HUES64 (cell line): Measurements from ENCODE around the gene SGCD.

Source experiments
- H3K27ac ChIP-seq: 2 replicates; pipeline ENCODE4 v1.7.0; 2013; ENCODE audit warnings: low read depth, low read length, inconsistent platforms
- H3K27me3 ChIP-seq: 2 replicates; pipeline ENCODE4 v1.6.1; 2013; ENCODE audit warnings: mild to moderate bottlenecking, low read length; ENCODE audit not compliant: insufficient read depth
- H3K36me3 ChIP-seq: 2 replicates; pipeline ENCODE4 v1.6.1; 2013; ENCODE audit warnings: mild to moderate bottlenecking, low read length; ENCODE audit not compliant: insufficient read depth
- H3K4me1 ChIP-seq: 2 replicates; pipeline ENCODE4 v1.6.1; 2013; ENCODE audit warnings: mild to moderate bottlenecking, low read length, moderate library complexity; ENCODE audit not compliant: insufficient read depth
- H3K4me3 ChIP-seq: 2 replicates; pipeline ENCODE4 v1.5.1; 2013; ENCODE audit warnings: mild to moderate bottlenecking, low read length, moderate library complexity
- H3K9ac ChIP-seq: 2 replicates; pipeline ENCODE4 v1.6.1; 2013; ENCODE audit warnings: mild to moderate bottlenecking, low read depth, low read length
- H3K9me3 ChIP-seq: 2 replicates; pipeline ENCODE4 v1.6.1; 2013; ENCODE audit warnings: low read depth, low read length; ENCODE audit not compliant: insufficient read depth
- WGBS: fragments of 150-250, 120-280 bp; methylation state at CpG from one replicate; pipeline ENCODE4 v1.1.7; 2013; ENCODE audit warnings: missing lambda C conversion rate; 5-methylcytosine and 5-hydroxymethylcytosine counted together

Gene SGCD

DNA sequence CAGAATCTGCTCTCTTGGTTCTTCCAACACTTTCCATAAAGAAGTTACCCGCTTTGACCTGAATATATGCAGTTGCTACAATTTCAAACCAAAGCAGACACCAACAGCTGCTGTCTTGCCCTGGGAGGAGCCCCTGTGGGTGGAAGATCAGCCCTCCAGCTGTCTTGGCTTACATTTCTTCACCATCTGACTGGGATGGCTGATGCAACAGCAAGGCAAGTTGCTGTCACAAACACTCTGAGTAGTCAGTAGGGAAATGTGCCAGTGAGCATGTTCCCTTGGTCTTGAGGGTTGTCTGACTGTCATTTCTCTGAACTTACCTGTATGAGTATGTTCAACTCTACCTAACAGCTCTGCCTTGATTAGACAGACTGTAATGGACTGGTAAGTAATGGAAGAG is 152.9 kb downstream of the SGCD start:
- H3K27ac ChIP-seq: no peak overlapping the region
- H3K9ac ChIP-seq: no peak overlapping the region
- H3K4me3 ChIP-seq: no peak overlapping the region
- no peaks in the 10 kb centered on the region for H3K36me3 ChIP-seq
- H3K27me3 ChIP-seq: no peaks in the 10 kb centered on the region
- 95% methylated on average over 1 of the region's 1 CpG for WGBS
- H3K9me3 ChIP-seq: no peaks in the 10 kb centered on the region
- H3K4me1 ChIP-seq: peaks cover 8% of the 10 kb centered on the region; the same call in 1 of the 2 replicates

- 94% methylated on average over 4 of the region's 4 CpGs for WGBS
- no peaks in the 10 kb centered on the region for H3K27me3 ChIP-seq
- H3K4me1 ChIP-seq: no peaks in the 10 kb centered on the region
- H3K36me3 ChIP-seq: no peaks in the 10 kb centered on the region
- H3K4me3 ChIP-seq: no peak overlapping the region
- no peak overlapping the region for H3K9ac ChIP-seq
- H3K27ac ChIP-seq: no peak overlapping the region
- H3K9me3 ChIP-seq: no peaks in the 10 kb centered on the region
These were observed 154.8 kb downstream of the SGCD start for GRCh38 chr5:156481741-156482140.

DNA sequence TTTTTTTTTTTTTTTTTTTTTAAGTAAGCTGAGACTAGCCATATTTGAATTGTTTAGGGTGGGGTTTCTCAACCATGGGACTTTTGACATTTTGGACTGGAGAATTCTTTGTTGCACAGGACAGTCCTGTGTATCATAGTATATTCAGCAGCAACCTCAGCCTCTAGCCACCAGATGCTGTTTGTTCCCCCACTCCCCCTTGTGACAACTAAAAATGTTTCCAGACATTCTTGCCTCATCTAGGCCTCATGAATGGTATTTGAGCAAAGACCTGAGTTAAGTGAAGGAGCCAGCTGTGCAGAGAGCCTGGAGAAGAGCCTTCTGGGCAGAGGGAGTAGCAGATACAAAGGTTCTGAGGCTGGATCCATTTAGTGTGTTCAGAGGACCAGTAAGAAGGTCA is 155.9 kb downstream of the SGCD start:
- Histone ChIP-seq H3K4me1 (no peaks in the 10 kb centered on the region), H3K9ac (no peak overlapping the region), H3K9me3 (no peaks in the 10 kb centered on the region), H3K27me3 (no peaks in the 10 kb centered on the region), H3K4me3 (no peak overlapping the region), H3K27ac (no peak overlapping the region), H3K36me3 (no peaks in the 10 kb centered on the region)

DNA sequence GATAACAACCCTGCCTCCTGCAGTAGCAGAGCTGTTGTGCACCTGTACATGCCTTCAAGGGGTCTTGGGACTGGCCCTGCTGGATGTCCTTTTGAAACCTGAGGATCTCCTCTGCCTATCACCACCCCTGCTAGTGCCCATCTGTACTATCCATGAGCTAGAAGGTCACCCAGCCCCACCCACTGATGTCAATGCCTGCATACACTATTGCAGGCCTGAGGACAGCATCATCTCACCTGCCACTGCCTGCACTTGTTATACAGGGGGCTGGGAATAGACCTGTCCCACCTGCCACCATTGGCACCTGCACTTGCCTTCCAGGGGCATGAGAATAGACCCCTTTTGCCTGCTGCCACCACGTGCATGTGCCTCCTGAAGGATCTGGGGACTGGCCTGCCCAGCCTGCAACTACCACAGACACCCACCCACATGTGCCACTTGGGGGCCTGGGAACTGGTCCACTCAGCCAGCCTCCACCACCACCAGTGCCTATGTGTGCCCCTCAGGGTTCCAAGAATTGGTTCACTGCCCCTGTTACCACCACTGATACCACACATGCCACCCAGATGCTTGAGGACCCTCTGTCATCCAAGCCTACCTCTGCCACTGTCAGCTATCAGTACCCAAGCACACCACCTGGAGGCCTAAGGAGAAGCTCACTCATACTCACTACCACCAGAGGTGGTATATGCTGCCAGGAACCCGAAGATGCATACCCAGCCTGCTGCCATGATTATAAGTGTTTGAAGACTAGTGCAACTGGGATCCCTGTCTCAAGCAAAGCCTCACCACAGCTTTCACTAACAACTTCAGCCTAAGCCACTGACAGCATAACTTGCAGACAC is 159.7 kb downstream of the SGCD start:
- Histone ChIP-seq H3K27ac (no peak overlapping the region), H3K4me3 (no peak overlapping the region), H3K9ac (no peak overlapping the region), H3K9me3 (no peaks in the 10 kb centered on the region), H3K36me3 (no peaks in the 10 kb centered on the region), H3K27me3 (no peaks in the 10 kb centered on the region), H3K4me1 (no peaks in the 10 kb centered on the region)
- 80% methylated on average over 2 of the region's 2 CpGs for WGBS

DNA sequence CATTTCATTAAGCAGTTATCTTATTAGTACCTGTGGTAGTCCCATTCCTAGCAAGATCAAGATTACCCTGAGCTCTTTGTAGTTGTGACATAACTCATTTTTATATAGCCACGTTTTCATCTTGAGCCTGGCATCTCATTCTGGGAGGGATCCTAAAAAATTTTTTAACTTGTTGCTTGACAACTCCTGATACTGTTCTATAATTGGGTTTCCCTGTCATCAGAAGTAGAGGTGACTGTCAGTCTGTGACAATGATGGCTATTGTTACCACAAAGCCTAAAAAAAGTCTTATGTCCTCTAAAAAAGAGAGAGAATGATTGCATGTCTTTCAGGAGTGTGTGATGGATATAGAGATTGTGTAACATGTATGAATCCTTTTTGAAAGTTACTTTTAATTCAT is 164.8 kb downstream of the SGCD start:
- no peak overlapping the region for H3K9ac ChIP-seq
- no peak overlapping the region for H3K4me3 ChIP-seq
- H3K4me1 ChIP-seq: no peaks in the 10 kb centered on the region
- 73% methylated on average over 1 of the region's 1 CpG for WGBS
- no peaks in the 10 kb centered on the region for H3K27me3 ChIP-seq
- H3K36me3 ChIP-seq: no peaks in the 10 kb centered on the region
- H3K9me3 ChIP-seq: no peaks in the 10 kb centered on the region
- H3K27ac ChIP-seq: no peak overlapping the region

DNA sequence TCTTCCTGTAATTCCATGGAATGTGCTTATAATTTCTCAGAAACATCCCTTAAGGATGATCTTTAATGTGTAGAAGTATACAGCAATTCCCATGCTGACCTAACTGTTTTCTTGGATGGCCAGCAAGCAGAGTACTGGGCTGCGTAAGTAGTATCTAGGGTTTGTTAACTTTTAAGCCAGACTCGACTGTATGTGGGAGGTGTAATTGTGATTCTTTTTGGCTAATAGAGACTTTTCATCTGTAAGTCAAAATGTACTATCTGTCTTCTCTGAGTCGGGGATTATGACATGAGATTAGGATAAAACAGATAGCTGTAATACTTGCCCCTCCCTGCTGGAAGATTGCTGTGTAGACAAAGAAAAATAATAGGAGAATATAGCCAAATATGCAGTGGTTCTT is 169.3 kb downstream of the SGCD start:
- Histone ChIP-seq H3K9me3 (no peaks in the 10 kb centered on the region), H3K27me3 (no peaks in the 10 kb centered on the region), H3K9ac (no peak overlapping the region), H3K27ac (no peak overlapping the region), H3K4me1 (no peaks in the 10 kb centered on the region), H3K36me3 (no peaks in the 10 kb centered on the region), H3K4me3 (no peak overlapping the region)
- 95% methylated on average over 3 of the region's 3 CpGs for WGBS

- Histone ChIP-seq H3K4me3 (no peak overlapping the region), H3K4me1 (no peaks in the 10 kb centered on the region), H3K36me3 (no peaks in the 10 kb centered on the region), H3K27ac (no peak overlapping the region), H3K9me3 (no peaks in the 10 kb centered on the region), H3K9ac (no peak overlapping the region), H3K27me3 (no peaks in the 10 kb centered on the region)
- 93% methylated on average over 3 of the region's 3 CpGs for WGBS
These were observed 170.8 kb downstream of the SGCD start for GRCh38 chr5:156497804-156498208.

DNA sequence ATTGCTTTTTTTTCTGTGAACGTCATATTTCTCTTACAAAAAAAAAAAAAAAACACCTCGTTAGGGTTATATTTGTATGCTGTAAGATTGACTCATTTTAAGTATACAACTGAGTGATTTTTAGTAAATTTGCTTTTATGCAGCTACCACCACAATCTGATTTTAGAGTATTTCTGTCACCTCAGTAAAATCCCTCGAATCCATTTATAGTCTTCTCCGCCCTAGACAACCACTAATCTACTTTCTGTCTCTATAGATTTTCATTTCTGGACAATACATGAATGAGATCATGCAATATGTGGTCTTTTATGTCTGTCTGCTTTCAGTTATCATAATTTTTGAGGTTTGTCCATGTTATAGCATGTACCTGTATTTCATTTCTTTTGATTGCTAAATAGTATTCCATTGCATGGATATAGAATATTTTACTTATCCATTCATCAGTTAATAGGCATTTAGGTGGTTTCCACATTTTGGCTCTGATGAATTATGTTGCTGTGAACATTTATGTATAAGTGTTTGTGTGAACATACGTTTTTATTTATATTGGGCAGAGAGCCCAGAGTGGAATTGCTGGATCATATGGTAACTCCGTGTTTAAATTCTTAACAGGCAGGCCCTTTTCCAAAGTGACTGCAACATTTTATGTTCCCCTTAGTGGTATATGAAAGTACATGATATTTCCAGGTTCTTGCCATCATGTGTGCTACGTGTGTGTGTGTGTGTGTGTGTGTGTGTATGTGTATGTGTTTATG is 171.4 kb downstream of the SGCD start:
- H3K27ac ChIP-seq: no peak overlapping the region
- no peaks in the 10 kb centered on the region for H3K36me3 ChIP-seq
- H3K9me3 ChIP-seq: no peaks in the 10 kb centered on the region
- no peaks in the 10 kb centered on the region for H3K4me1 ChIP-seq
- H3K9ac ChIP-seq: no peak overlapping the region
- 77% methylated on average over 5 of the region's 7 CpGs for WGBS
- H3K27me3 ChIP-seq: no peaks in the 10 kb centered on the region
- H3K4me3 ChIP-seq: no peak overlapping the region

- no peaks in the 10 kb centered on the region for H3K27me3 ChIP-seq
- no peaks in the 10 kb centered on the region for H3K9me3 ChIP-seq
- no peaks in the 10 kb centered on the region for H3K36me3 ChIP-seq
- H3K4me3 ChIP-seq: no peak overlapping the region
- no peaks in the 10 kb centered on the region for H3K4me1 ChIP-seq
- H3K9ac ChIP-seq: no peak overlapping the region
- H3K27ac ChIP-seq: no peak overlapping the region
- 89% methylated on average over 5 of the region's 5 CpGs for WGBS
These were observed 173.8 kb downstream of the SGCD start for GRCh38 chr5:156500755-156501154.

DNA sequence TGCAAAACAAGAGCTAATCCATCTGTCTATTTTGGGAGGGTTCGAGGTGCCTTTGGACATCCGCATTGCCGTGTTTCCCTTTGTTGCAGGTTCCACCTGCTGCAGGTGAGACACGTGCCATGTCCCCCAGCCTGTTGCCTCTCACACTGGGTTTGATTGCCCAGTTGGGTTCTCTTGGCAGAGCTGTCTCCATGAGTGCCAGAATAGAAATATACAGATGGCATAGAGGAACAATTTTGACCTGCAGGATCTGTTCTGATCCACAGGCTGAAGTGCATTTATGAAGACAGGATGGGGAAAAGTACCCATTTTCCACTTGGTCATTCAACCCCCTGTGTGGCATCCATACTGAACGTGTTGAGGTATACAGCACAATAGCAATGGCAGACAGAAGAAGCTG is 178.1 kb downstream of the SGCD start:
- no peaks in the 10 kb centered on the region for H3K4me1 ChIP-seq
- H3K36me3 ChIP-seq: no peaks in the 10 kb centered on the region
- H3K27me3 ChIP-seq: no peaks in the 10 kb centered on the region
- no peak overlapping the region for H3K27ac ChIP-seq
- WGBS: 93% methylated on average over 5 of the region's 5 CpGs
- no peaks in the 10 kb centered on the region for H3K9me3 ChIP-seq
- no peak overlapping the region for H3K9ac ChIP-seq
- no peak overlapping the region for H3K4me3 ChIP-seq

DNA sequence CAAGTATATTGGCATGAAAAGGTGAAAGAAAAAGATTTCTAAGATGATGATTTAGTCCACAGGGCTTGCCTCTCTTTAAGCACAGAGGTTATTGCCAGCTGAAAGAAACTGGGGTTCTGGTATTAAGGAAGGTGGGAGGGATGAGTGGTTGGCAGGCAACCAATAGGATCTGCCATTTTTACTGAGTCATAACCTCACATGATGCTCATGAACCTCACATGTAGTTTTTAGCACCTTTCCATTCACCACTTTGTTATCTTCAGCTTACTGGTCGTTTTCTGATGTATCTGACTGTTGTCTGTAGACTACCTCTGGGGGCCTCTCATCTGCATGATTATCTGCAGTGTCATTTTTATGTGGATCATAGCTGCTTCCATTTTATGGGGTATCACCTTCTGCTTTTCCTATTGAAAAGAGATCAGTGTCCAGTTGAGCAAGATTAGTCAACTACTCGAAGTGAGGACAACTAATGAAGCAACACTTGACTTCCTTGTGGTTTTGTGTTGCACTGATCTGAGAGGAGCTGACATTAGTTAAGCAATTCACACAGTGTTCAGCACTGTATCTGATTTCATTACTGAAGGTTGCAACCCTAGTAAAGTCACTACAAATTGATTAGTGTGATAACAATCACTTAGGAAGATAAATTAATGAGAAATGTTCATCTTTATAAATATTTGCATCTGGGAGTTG is 186.3 kb downstream of the SGCD start:
- Histone ChIP-seq H3K4me1 (no peaks in the 10 kb centered on the region), H3K27me3 (no peaks in the 10 kb centered on the region), H3K9ac (no peak overlapping the region), H3K9me3 (no peaks in the 10 kb centered on the region), H3K36me3 (no peaks in the 10 kb centered on the region), H3K27ac (no peak overlapping the region), H3K4me3 (no peak overlapping the region)
- WGBS: 95% methylated on average over 2 of the region's 2 CpGs
